WERI-Rb-1 (cell line): ENCODE measurements around the gene THYN1.

ENCODE experiments used
- DNase-seq: peaks from one replicate; pipeline ENCODE4 v3.0.0-alpha.2; 2020
- H3K27ac ChIP-seq: fragments of 250-450 bp; sonication (Bioruptor Pico); 2 replicates; pipeline ENCODE4 v1.5.1; 2020; ENCODE audit warnings: mild to moderate bottlenecking, moderate library complexity
- H3K27me3 ChIP-seq: fragments of 250-450 bp; sonication (Bioruptor Pico); 2 replicates; pipeline ENCODE4 v1.5.1; 2021; ENCODE audit warnings: mild to moderate bottlenecking, low read depth, moderate library complexity; ENCODE audit not compliant: insufficient read depth, severe bottlenecking
- H3K36me3 ChIP-seq: fragments of 250-450 bp; sonication (Bioruptor Pico); 2 replicates; pipeline ENCODE4 v1.5.1; 2020; ENCODE audit warnings: mild to moderate bottlenecking, moderate library complexity
- H3K4me3 ChIP-seq: 2 replicates; pipeline ENCODE4 v1.5.1; 2011; ENCODE audit warnings: low read depth, mild to moderate bottlenecking, control low read depth, low read length
- H3K9me3 ChIP-seq: fragments of 250-450 bp; sonication (Bioruptor Pico); 2 replicates; pipeline ENCODE4 v1.5.1; 2021; ENCODE audit warnings: mild to moderate bottlenecking, moderate library complexity; ENCODE audit not compliant: severe bottlenecking
- TF ChIP-seq, protein P1 (sequence below): IDR thresholded peaks from 2 replicates; pipeline ENCODE4 v1.5.1; 2011; ENCODE audit warnings: low read depth, mild to moderate bottlenecking, control low read depth, inconsistent platforms, low read length

THYN1 gene

DNA sequence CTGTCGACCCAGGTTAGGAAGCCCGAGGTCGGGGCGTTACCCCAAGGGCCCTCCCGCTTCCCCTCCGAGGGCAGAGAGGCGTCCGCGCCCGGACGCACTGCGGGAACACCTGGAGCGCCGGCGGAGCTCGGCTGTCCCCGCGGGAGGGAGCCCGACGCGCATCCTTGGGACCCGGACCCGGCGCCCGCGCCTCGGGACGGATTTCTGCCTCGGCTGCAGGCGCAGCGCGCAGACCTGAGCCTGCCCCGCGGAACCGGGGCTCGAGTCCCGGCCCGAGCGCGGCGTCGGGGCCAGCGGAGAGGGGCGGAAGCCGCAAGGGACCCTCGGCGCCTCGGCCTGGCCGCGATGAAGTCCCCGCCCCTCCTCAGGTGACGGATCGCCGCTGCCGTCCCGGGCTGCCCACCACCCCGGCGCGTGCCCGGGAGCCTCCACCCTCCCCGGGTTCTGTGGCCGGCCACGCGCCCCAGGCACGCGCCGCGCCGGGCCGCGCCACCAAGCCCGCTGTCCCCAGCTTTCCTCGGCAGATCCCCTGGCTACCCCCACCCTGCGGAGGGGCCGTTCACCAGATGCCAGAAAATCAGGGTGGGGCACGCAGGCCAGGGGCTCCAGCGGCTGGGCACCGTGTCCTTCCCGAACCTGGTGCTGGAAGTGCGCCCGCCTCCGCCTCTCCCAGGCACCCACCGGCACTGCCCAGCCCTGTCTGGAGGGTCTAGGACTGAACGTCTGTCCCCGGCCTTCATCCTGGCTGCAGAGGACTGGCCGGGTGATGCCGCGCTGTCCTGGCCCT lies 23.4 kb upstream of the THYN1 start:
- H3K9me3 ChIP-seq, result peaks cover 4% of the 10 kb centered on the region
- no peaks in the 10 kb centered on the region for H3K36me3 ChIP-seq
- TF ChIP-seq, protein P1, sequence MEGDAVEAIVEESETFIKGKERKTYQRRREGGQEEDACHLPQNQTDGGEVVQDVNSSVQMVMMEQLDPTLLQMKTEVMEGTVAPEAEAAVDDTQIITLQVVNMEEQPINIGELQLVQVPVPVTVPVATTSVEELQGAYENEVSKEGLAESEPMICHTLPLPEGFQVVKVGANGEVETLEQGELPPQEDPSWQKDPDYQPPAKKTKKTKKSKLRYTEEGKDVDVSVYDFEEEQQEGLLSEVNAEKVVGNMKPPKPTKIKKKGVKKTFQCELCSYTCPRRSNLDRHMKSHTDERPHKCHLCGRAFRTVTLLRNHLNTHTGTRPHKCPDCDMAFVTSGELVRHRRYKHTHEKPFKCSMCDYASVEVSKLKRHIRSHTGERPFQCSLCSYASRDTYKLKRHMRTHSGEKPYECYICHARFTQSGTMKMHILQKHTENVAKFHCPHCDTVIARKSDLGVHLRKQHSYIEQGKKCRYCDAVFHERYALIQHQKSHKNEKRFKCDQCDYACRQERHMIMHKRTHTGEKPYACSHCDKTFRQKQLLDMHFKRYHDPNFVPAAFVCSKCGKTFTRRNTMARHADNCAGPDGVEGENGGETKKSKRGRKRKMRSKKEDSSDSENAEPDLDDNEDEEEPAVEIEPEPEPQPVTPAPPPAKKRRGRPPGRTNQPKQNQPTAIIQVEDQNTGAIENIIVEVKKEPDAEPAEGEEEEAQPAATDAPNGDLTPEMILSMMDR, result no peak
- DNase-seq, result peak; percentile 45
- peak overlapping the region; percentile 84 for H3K4me3 ChIP-seq
- peak overlapping the region; percentile 75 for H3K27ac ChIP-seq
- no peaks in the 10 kb centered on the region for H3K27me3 ChIP-seq

DNA sequence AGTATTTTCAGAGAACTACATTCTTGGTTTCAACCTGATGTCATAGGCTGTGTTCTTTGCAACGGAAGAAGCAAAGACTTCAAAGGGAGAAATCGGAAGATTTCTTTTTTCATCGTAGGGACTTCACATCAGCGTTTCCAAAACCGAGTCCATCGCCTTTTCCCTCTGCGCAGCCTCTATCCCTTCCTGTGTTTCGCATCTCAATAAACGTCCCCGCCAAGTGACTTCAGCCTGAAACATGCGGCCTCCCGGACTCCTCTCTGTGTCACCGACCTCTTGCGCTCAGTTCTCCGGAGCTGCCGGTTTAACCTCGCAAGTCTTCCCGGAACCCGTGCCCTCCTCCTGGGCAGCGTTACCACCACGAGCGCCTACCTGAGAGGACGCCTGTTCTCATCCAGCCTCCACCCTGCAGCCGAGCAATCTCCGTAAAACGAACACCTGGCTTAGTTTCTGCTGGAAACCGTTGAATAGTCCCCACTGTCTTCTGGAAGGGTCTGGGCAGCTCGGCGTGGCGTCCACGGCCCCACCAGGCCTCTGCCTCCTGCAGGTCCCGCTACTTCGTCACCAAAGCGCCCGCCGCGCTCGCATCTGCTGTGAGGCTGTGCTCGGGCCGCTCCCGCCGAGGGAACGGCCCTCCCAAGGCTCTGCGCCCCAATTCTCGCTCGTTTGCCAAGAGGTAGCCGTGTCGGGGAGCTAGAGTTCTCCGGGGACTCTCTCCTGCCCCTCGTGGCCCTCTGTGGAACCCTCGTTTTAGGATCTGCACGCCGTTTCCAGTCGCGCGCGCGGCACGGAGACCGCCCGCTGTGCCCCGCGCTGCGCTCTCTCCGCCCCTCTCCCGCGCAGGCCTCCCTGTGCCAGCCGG lies 22.6 kb upstream of the THYN1 start, which contains the start of gene GLB1L3:
Gene GLB1L3, plus strand, starts transcription at position 846 of the 862 bp plus-strand sequence. CDS start 362 bp downstream, outside the sequence.
- H3K27ac ChIP-seq, result peak within 1 kb of the TSS; percentile 75
- H3K36me3 ChIP-seq, result no peaks in the 10 kb centered on the region
- H3K27me3 ChIP-seq, result no peaks in the 10 kb centered on the region
- peak; percentile 83 for DNase-seq
- TF ChIP-seq, protein P1, result peak; percentile 71
- H3K9me3 ChIP-seq, result peaks cover 4% of the 10 kb centered on the region
- peak within 1 kb of the TSS; percentile 84 for H3K4me3 ChIP-seq

GRCh38 chr11:134275188-134275533 lies 22.0 kb upstream of the THYN1 start:
- Histone ChIP-seq H3K27me3 (no peaks in the 10 kb centered on the region), H3K9me3 (peaks cover 4% of the 10 kb centered on the region), H3K36me3 (no peaks in the 10 kb centered on the region), H3K4me3 (peak overlapping the region; percentile 84), H3K27ac (no peak overlapping the region)
- TF ChIP-seq, protein P1, result no peak
- DNase-seq, result no peak

GRCh38 chr11:134273317-134273712 lies 20.2 kb upstream of the THYN1 start:
- H3K27ac ChIP-seq, result no peak overlapping the region
- no peaks in the 10 kb centered on the region for H3K9me3 ChIP-seq
- no peaks in the 10 kb centered on the region for H3K36me3 ChIP-seq
- H3K4me3 ChIP-seq, result no peak overlapping the region
- H3K27me3 ChIP-seq, result no peaks in the 10 kb centered on the region
- DNase-seq, result no peak
- TF ChIP-seq, protein P1, result no peak

- Histone ChIP-seq H3K36me3 (no peaks in the 10 kb centered on the region), H3K27me3 (no peaks in the 10 kb centered on the region), H3K9me3 (no peaks in the 10 kb centered on the region), H3K27ac (no peak overlapping the region), H3K4me3 (no peak overlapping the region)
- TF ChIP-seq, protein P1, result no peak
- DNase-seq, result no peak
Observed at GRCh38 chr11:134272381-134273316, 19.5 kb upstream of the THYN1 start.
